Liver (tissue), 3 donors: ENCODE measurements around the gene KDM2B.

Source experiments
- CTCF ChIP-seq: fragments of 150-350 bp; IDR thresholded peaks from 2 replicates; pipeline ENCODE4 v1.5.1; 2017; ENCODE audit warnings: improper control_type of control experiment, low read depth, low read length; ENCODE audit not compliant: missing input control
- GABPA ChIP-seq, 2 donors: IDR thresholded peaks in 1 of 2; conservative IDR thresholded peaks in 1 of 2; 2 replicates each; pipeline ENCODE4 v1.6.1; 2016; ENCODE audit warnings: antibody characterized with exemption in 2 of 2, mild to moderate bottlenecking in 1 of 2, moderate library complexity in 1 of 2
- JUND ChIP-seq, 2 donors: IDR thresholded peaks; 2 replicates each; pipeline ENCODE4 v1.6.1; 2016; ENCODE audit warnings: antibody characterized with exemption in 2 of 2
- MAX ChIP-seq: IDR thresholded peaks from 2 replicates; pipeline ENCODE4 v1.6.1; 2016; ENCODE audit warnings: antibody characterized with exemption
- NR2F2 ChIP-seq: IDR thresholded peaks from 2 replicates; pipeline ENCODE4 v1.6.1; 2016; ENCODE audit warnings: antibody characterized with exemption
- RAD21 ChIP-seq, 2 donors: IDR thresholded peaks; 2 replicates each; pipeline ENCODE4 v1.6.1; 2016; ENCODE audit warnings: antibody characterized with exemption in 2 of 2, mild to moderate bottlenecking in 2 of 2
- REST ChIP-seq: IDR thresholded peaks from 2 replicates; pipeline ENCODE4 v1.6.1; 2016; ENCODE audit warnings: antibody characterized with exemption, mild to moderate bottlenecking
- SP1 ChIP-seq: IDR thresholded peaks from 2 replicates; pipeline ENCODE4 v1.6.1; 2018; ENCODE audit warnings: antibody characterized with exemption, mild to moderate bottlenecking
- TAF1 ChIP-seq: conservative IDR thresholded peaks from 2 replicates; pipeline ENCODE4 v1.6.1; 2016; ENCODE audit warnings: antibody characterized with exemption, mild to moderate bottlenecking
- YY1 ChIP-seq: IDR thresholded peaks from 2 replicates; pipeline ENCODE4 v1.6.1; 2016; ENCODE audit warnings: antibody characterized with exemption, mild to moderate bottlenecking
- ZBTB33 ChIP-seq: IDR thresholded peaks from 2 replicates; pipeline ENCODE4 v1.6.1; 2016; ENCODE audit warnings: antibody characterized with exemption
- donor health status: healthy.
- donor health status: healthy.

GRCh38 chr12:121390856-121391255 is 190.0 kb downstream of the KDM2B start:
- TF ChIP-seq CTCF (no peak), TAF1 (no peak), GABPA (IDR thresholded peaks at IDR 0.05 in 1 of 2, conservative IDR thresholded peaks at IDR 0.05 in 1 of 2) (no peak), NR2F2 (no peak), MAX (no peak), REST (no peak), JUND (IDR thresholded peaks at IDR 0.05) (no peak), YY1 (no peak), ZBTB33 (no peak), RAD21 (IDR thresholded peaks at IDR 0.05) (no peak), SP1 (no peak)
